NCI-H2081 treated with DMSO at 0.1 percent for 48 hours (cell line): Measurements from ENCODE around the gene TPM1.
"Not testable (repeated sequence)": the region's sequence is repeated elsewhere in the genome, so short reads cannot be mapped to it uniquely, and the experiment has no call there.

Source experiments
- DNase-seq: peaks from one replicate; lab custom pipeline; 2025; lab: John Stamatoyannopoulos, UW

The TPM1 gene

DNA sequence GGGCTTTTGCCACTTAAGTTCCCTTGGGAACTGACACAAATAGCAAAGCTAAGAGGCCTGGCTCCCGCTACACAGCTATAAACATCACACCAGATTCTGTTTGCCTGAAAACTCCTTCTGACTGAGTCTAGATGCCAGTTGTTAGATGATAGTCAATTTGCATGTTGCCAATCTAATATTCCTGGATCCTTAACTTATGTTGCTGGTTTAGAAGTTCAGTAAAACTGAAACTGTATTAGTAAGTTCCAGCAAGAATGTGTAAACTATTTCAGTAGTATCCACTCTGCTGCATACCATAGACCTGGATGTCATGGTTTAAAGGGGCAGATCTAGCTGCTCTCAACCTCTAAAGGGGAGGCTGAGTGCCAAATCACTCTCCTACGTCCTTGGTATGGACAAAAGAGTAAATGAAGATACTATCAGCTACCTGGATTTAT is 52.0 kb downstream of the TPM1 start:
- DNase-seq: no peak

DNA sequence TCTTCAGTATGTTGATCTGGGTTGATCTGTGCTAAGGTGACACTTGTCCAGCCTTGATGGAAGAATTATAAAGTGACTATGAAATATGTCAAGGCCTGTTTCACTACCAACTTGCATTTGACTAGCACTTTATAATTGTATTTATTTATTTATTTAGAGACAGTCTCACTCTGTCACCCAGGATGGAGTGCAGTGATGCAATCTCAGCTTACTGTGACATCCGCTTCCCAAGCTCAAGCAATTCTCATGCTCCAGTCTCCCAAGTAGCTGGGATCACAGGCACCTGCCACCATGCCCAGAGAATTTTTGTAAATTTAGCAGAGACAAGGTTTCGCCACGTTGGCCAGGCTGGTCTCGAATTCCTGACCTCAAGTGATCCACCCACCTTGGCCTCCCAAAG is 53.6 kb downstream of the TPM1 start:
- DNase-seq: no peak

DNA sequence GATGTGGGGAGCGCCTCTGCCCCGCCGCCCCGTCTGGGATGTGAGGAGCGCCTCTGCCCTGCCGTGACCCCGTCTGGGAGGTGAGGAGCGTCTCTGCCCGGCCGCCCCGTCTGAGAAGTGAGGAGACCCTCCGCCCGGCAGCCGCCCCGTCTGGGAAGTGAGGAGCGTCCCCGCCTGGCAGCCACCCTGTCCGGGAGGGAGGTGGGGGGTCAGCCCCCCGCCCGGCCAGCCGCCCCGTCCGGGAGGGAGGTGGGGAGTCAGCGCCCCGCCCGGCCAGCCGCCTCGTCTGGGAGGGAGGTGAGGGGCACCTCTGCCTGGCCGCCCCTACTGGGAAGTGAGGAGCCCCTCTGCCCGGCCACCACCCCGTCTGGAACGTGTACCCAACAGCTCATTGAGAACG is 56.4 kb downstream of the TPM1 start:
- not testable (repeated sequence) for DNase-seq

DNA sequence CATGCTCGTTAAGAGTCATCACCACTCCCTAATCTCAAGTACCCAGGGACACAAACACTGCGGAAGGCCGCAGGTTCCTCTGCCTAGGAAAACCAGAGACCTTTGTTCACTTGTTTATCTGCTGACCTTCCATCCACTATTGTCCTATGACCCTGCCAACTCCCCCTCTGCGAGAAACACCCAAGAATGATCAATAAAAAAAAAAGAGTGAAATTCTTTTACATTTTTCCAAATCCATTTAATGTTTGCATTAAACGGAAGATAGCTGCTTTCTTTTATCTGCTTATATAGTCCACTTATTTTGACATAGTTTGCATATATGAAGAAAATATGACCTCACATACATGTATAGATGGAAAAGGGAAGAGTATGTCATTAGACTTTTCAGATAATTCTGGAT is 57.0 kb downstream of the TPM1 start:
- not testable (repeated sequence) for DNase-seq

DNA sequence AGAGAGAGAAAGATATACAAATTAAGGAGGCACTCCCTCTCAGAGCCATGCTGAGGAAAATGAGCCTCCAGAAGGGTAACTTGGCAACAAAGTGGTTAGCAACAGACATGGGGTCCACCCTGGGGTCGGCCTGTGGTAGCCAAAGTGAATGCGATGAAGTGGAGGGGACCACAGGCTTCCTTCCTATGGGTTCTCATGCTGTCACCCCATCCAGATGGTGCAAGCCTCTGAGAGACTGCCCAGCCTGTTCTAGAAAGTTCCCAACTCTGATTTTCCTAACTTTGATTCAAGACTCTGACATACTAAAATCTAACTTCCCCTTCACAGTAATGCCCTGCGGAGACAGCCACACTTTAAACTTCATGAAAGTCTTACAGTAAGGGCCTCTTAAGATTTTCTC is 60.9 kb downstream of the TPM1 start:
- no peak for DNase-seq

DNA sequence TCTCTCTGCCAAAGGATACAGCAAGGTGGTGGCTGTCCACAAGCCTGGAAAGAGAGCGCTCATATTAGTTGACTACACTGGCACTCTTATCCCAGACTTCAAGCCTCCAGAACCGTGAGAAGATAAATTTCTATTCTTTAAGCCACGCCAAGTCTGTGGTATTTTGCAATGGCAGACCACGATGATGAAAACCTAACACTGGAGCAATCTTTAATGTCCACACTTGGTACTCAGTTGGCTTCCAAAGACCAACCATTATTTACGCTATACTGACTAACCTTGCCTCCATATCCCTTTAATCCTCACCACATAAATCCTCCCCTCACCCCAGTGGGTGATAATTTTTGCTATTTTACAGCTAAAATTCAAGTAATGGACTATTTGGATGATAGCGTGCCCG is 62.2 kb downstream of the TPM1 start:
- no peak for DNase-seq

DNA sequence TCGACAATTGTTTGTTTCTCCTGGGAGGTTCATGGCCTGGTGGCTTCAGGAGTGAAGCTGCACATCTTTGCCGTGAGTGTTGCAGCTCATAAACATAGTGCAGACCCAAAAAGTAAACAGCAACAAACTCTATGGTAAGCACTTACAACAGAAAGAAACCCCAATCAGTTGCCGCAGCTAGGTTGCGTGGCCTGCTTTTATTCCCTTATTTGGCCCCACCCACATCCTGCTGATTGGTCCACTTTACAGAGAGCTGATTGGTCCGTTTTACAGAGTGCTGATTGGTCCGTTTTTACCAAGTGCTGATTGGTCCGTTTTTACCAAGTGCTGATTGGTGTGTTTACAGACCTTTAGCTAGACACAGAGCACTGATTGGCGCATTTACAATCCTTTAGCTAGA is 62.8 kb downstream of the TPM1 start:
- DNase-seq: not testable (repeated sequence)

DNA sequence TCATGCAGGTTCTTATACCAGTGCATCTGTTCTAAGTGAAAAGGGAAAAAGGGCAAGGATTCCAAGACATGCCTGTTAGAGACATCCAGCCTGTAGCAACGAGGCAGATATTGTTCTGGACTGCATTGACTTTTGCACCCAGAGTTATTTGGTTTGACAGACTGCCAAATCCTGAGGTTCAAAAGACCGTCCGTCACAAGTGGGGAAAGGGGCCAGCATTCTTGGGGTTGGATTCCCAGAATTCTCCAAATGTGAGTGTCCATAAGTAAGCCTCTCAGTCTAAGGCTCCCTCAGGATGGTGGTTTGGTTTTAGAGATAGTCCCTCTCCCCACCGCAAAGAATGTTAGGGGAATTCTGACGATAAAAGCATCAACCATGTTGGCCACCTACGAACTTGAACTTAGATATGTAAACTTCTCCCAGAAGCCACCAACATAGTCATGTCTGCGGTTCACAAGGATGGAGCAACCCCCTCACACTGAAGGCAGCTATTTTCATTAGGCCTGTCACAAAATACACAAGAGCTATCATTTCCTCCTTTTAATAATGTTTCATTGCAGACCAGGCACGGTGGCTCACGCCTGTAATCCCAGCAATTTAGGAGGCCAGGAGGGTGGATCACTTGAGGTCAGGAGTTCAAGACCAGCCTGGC is 65.5 kb downstream of the TPM1 start:
- no peak for DNase-seq

DNA sequence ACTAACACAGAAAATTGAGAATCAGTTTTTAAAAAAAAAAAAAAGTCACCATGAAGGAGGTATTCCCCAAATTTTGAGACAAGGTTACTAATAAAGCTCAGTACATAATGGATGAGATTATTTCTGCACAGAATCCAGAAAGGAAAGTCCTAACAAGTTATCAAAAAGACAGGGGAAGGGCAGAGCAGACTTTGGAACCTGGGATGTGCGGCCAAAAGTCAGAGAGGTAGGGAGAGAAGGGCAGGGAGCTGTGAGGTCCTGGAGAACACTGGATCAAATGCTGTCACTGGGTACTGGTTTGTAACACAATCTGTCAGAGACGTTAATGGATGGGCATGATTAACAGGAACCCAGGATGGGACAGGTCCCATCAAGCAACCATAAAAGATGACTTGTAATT is 67.0 kb downstream of the TPM1 start:
- DNase-seq: no peak

DNA sequence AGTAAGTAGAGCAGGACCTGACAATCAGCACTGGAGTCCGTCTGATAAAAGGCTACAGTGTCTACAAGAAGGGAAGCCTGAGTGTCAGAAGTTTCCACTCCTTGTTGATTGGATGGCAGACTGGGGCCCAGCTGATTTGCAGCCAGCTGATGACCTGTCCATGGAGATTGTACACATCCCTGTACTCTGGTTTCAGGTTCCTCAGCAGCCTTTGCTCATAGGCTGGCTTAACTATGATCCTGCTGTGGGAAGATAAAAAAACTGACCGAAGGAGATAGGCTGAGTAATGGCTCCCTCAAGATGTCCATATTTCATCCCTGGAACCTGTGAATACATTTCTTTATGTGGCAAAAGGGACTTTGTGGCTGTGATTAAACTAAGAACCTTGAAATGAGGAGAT is 67.4 kb downstream of the TPM1 start:
- no peak for DNase-seq

DNA sequence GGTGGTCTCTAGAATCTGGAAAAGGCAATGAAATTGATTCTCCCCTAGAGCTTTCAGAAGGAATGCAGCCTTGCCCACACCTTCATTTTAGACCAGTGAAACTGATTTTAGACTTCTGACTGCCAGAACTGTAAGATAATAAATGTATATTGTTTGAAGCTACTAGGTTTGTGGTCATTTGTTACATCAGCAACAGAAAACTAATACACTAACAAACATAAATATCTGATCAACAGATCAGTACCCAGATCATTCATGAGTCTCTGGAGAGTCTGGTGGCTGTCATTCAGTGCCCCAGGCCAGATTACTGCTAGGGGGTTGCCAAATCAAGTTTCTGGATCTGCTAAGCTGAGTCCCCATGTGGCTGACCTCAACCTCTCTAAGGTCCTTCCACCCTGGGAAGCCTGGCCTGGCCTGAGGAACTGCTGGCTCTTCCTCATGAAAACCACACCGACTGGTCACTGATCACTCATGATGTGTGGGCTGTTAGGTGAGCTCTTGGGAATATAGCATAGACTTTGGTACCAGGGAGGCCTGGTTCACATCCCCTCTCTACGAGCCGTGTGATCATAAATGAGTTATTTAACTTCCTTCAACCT is 68.0 kb downstream of the TPM1 start:
- DNase-seq: no peak

DNA sequence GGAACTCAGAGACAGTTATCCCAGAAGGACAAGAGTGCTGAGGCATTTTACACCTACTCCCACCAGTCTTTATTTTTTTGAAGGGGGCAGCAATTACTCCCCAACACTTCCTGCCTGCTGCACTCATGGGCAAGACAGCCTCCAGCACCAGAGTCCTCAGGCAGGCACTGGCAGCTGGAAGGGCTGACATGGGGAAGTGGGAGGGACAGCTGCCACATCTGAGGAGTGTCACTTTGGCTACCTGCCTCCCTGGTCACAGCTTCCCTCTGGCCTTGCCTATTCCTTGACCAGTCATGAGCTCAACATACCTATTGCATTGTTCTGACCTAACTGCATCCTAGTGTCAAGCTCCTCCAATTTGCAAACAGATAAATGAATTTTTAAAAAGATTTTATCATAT is 68.9 kb downstream of the TPM1 start:
- DNase-seq: no peak

DNA sequence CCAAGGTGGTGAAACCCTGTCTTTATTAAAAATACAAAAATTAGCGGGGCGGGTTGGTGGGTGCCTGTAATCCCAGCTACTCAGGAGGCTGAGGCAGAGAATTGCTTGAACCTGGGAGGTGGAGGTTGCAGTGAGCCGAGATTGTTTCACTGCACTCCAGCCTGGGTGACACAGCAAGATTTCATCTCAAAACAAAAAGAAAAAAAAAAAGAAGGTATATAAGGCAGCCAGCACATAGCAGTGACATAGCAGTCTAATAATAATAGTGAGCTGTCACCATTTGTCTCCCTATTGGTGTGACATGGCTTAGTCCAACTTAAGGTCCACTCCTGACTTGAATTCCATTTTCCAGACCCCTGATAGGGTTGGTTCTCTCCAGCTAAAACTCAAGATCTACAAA is 70.3 kb downstream of the TPM1 start:
- DNase-seq: no peak

DNA sequence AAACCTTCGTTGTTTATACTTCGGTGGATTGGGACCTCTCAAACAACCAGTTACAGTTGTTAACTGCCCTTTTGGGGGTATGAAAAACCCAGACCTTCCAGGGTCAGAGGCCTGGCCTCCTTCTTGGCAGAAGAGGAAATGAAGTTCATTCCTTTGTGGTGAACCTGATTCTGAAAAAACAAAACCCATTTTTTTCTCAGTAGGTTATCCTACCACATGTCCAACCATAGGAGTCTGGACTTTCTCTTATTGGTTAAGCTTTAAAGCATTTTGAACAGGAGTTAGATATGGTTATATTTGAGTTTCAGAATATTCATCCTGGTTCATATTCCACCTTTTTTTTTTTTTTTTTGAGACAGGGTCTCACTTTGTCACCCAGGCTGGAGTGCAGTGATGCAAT is 71.9 kb downstream of the TPM1 start:
- no peak for DNase-seq
